H1 (cell line): ENCODE measurements around the gene CIZ1. TPM values are rescaled to one million over a fixed set of nuclear protein-coding genes. Genes with fewer than 3 reads are reported as not detected.
"Not testable (repeated sequence)": the region's sequence is repeated elsewhere in the genome, so short reads cannot be mapped to it uniquely, and the experiment has no call there.

Source experiments
- CTCF ChIA-PET: fragments of 300-600 bp; sonication (Branson Sonifier 250); formaldehyde crosslinking; loops from one replicate; lab custom pipeline; 2021; ENCODE audit not compliant: partially characterized antibody; lab: Charles Lee
- POLR2A ChIA-PET: fragments of 300-600 bp; sonication (Branson Sonifier 250); formaldehyde crosslinking; loops from one replicate; lab custom pipeline; 2021; ENCODE audit warnings: inconsistent platforms; ENCODE audit not compliant: partially characterized antibody; lab: Charles Lee
- DNase-seq, 2 experiments: peaks; one replicate each; pipeline versions ENCODE4 v3.0.0 to v3.0.0-alpha.2; 2010 to 2022; ENCODE audit warnings: low spot score in 2 of 2, low read depth in 1 of 2, mixed read lengths in 1 of 2
- FAIRE-seq: peaks from 2 replicates; lab custom pipeline; 2011; peaks lifted over from hg19 to GRCh38; lab: Jason Lieb, UNC
- H2AFZ ChIP-seq: 2 replicates; pipeline ENCODE4 v1.8.1; 2012; ENCODE audit warnings: low read length, inconsistent platforms
- H2AK5ac ChIP-seq: 2 replicates; pipeline ENCODE4 v1.6.1; 2013; ENCODE audit warnings: low read depth, low read length
- H2BK120ac ChIP-seq: replicated peaks from 2 replicates; pipeline ENCODE3; 2013; ENCODE audit warnings: low read depth, low read length, inconsistent platforms
- H2BK12ac ChIP-seq: 2 replicates; pipeline ENCODE4 v1.6.1; 2013; ENCODE audit warnings: low read depth, low read length
- H2BK15ac ChIP-seq: 2 replicates; pipeline ENCODE4 v1.6.1; 2013; ENCODE audit warnings: low read length
- H2BK20ac ChIP-seq: 2 replicates; pipeline ENCODE4 v1.6.1; 2013; ENCODE audit warnings: low read length
- H2BK5ac ChIP-seq: 2 replicates; pipeline ENCODE4 v1.6.1; 2013; ENCODE audit warnings: low read depth, low read length
- H3K14ac ChIP-seq: 2 replicates; pipeline ENCODE4 v1.6.1; 2013; ENCODE audit warnings: inconsistent platforms; ENCODE audit not compliant: insufficient read length
- H3K18ac ChIP-seq: 2 replicates; pipeline ENCODE4 v1.6.1; 2013; ENCODE audit warnings: low read length; ENCODE audit errors: extremely low read depth
- H3K23ac ChIP-seq: 2 replicates; pipeline ENCODE4 v1.6.1; 2013; ENCODE audit warnings: inconsistent platforms; ENCODE audit not compliant: insufficient read length
- H3K23me2 ChIP-seq: 2 replicates; pipeline ENCODE4 v1.6.1; 2013; ENCODE audit warnings: low read depth, low read length
- H3K27ac ChIP-seq: 2 replicates; pipeline ENCODE4 v1.6.1; 2011; ENCODE audit warnings: low read depth, low read length, inconsistent platforms
- H3K27me3 ChIP-seq, 4 experiments: replicated peaks in 1 of 4; 1 replicate in 1 of 4; 2 replicates in 3 of 4; pipeline versions ENCODE4 v1.6.1 to v1.8.1; 2011 to 2013; ENCODE audit warnings: low read length in 3 of 4, mild to moderate bottlenecking in 3 of 4, inconsistent platforms in 2 of 4, mixed read lengths in 2 of 4, moderate library complexity in 1 of 4; ENCODE audit not compliant: control insufficient read depth in 3 of 4, insufficient read depth in 3 of 4; ENCODE audit errors: extremely low read depth in 1 of 4
- H3K36me3 ChIP-seq, 4 experiments: 2 replicates each; pipeline versions ENCODE4 v1.6.1 to v1.8.1; 2011 to 2013; ENCODE audit warnings: mild to moderate bottlenecking in 4 of 4, low read length in 3 of 4, moderate library complexity in 2 of 4, control low read depth in 1 of 4, inconsistent platforms in 1 of 4; ENCODE audit not compliant: insufficient read depth in 4 of 4, control insufficient read depth in 2 of 4
- H3K4ac ChIP-seq: replicated peaks from 2 replicates; pipeline ENCODE3; 2013; ENCODE audit warnings: low read length, low read depth, mixed read lengths, inconsistent platforms; ENCODE audit not compliant: insufficient read length
- H3K4me1 ChIP-seq, 4 experiments: replicated peaks in 1 of 4; 1 replicate in 1 of 4; 2 replicates in 3 of 4; pipeline versions ENCODE4 v1.6.1 to v1.8.1; 2011 to 2013; ENCODE audit warnings: low read length in 3 of 4, inconsistent platforms in 2 of 4, mixed read lengths in 1 of 4; ENCODE audit not compliant: insufficient read depth in 4 of 4, control insufficient read depth in 3 of 4
- H3K4me2 ChIP-seq, 2 experiments: 2 replicates each; pipeline versions ENCODE4 v1.6.1 to v1.8.1; 2011 to 2013; ENCODE audit warnings: low read depth in 2 of 2, low read length in 2 of 2, control low read depth in 1 of 2, inconsistent platforms in 1 of 2, mild to moderate bottlenecking in 1 of 2; ENCODE audit not compliant: insufficient read depth in 1 of 2
- H3K4me3 ChIP-seq, 4 experiments: fragments of 200-600, 300-600 bp in 1 of 4; sonication (generic), shearing (Covaris generic), sonication (Bioruptor Twin) in 1 of 4; 2 replicates each; pipeline versions ENCODE4 v1.5.1 to v1.8.1; 2011 to 2016; ENCODE audit warnings: low read length in 4 of 4, low read depth in 3 of 4, control low read depth in 2 of 4, inconsistent platforms in 2 of 4, mild to moderate bottlenecking in 2 of 4, mixed read lengths in 1 of 4, moderate library complexity in 1 of 4; ENCODE audit not compliant: insufficient read depth in 2 of 4; ENCODE audit errors: extremely low read depth in 1 of 4
- H3K56ac ChIP-seq: replicated peaks from 2 replicates; pipeline ENCODE3; 2013; ENCODE audit warnings: low read depth, mild to moderate bottlenecking, mixed read lengths, low read length, inconsistent platforms; ENCODE audit not compliant: insufficient read length
- H3K79me1 ChIP-seq: 2 replicates; pipeline ENCODE4 v1.6.1; 2013; ENCODE audit warnings: low read depth, low read length, control low read depth
- H3K79me2 ChIP-seq, 2 experiments: 2 replicates each; pipeline versions ENCODE4 v1.6.1 to v1.8.1; 2012 to 2013; ENCODE audit warnings: low read length in 2 of 2, mild to moderate bottlenecking in 2 of 2, inconsistent platforms in 1 of 2; ENCODE audit not compliant: insufficient read depth in 2 of 2, control insufficient read depth in 1 of 2
- H3K9ac ChIP-seq, 4 experiments: replicated peaks in 1 of 4; 1 replicate in 1 of 4; 2 replicates in 3 of 4; pipeline versions ENCODE4 v1.6.1 to v1.8.1; 2011 to 2013; ENCODE audit warnings: low read depth in 3 of 4, low read length in 3 of 4, control low read depth in 2 of 4, mild to moderate bottlenecking in 2 of 4, moderate library complexity in 2 of 4, inconsistent platforms in 1 of 4; ENCODE audit errors: extremely low read depth in 1 of 4
- H3K9me3 ChIP-seq, 2 experiments: 2 replicates each; pipeline versions ENCODE4 v1.6.1 to v1.8.1; 2012 to 2013; ENCODE audit warnings: mild to moderate bottlenecking in 2 of 2, moderate library complexity in 2 of 2, control low read depth in 1 of 2, inconsistent platforms in 1 of 2, low read depth in 1 of 2, low read length in 1 of 2, mixed read lengths in 1 of 2; ENCODE audit not compliant: insufficient read depth in 2 of 2
- H4K20me1 ChIP-seq, 2 experiments: replicated peaks in 1 of 2; 2 replicates each; pipeline versions ENCODE3 to v1.8.1; 2011 to 2013; ENCODE audit warnings: inconsistent platforms in 2 of 2, low read length in 2 of 2, mild to moderate bottlenecking in 1 of 2; ENCODE audit not compliant: insufficient read depth in 2 of 2, control insufficient read depth in 1 of 2
- H4K5ac ChIP-seq: 2 replicates; pipeline ENCODE4 v1.6.1; 2013; ENCODE audit warnings: low read length, low read depth, mixed read lengths, inconsistent platforms; ENCODE audit not compliant: insufficient read length
- H4K8ac ChIP-seq: 2 replicates; pipeline ENCODE4 v1.8.0; 2013; ENCODE audit warnings: mild to moderate bottlenecking, moderate library complexity, low read length, inconsistent platforms; ENCODE audit not compliant: insufficient read depth; ENCODE audit errors: extremely low read depth
- H4K91ac ChIP-seq: replicated peaks from 2 replicates; pipeline ENCODE3; 2013; ENCODE audit warnings: low read length, mixed read lengths, inconsistent platforms; ENCODE audit not compliant: insufficient read length
- WGBS, 2 experiments: shearing (Covaris generic) in 1 of 2; methylation state at CpG; one replicate each; pipeline versions ENCODE4 v1.1.6 to v1.1.7; 2013 to 2015; ENCODE audit warnings: low lambda C conversion rate in 2 of 2, mixed read lengths in 2 of 2, inconsistent platforms in 1 of 2, low coverage in 1 of 2, missing lambda C conversion rate in 1 of 2; ENCODE audit not compliant: insufficient replicate concordance in 2 of 2, insufficient coverage in 1 of 2, insufficient read length in 1 of 2; ENCODE audit errors: extremely low coverage in 1 of 2, missing lambda C conversion rate in 1 of 2; 5-methylcytosine and 5-hydroxymethylcytosine counted together
- polyA plus RNA-seq, 7 experiments: library from polyadenylated mRNA; depleted of rRNA in 3 of 7; stranded (reverse) in 5 of 7; unstranded in 2 of 7; fragments of >200 nt in 5 of 7; fragments of 200-250 nt in 2 of 7; gene quantifications; 1 replicate in 5 of 7; 2 replicates in 1 of 7; 4 replicates in 1 of 7; pipeline versions ENCODE4 v1.2.1 to v1.2.3, GENCODE V29; 2011 to 2013; ENCODE audit warnings: missing spikeins in 2 of 7, mixed read lengths in 2 of 7
- total RNA-seq: library from RNA; stranded (reverse); fragmentation: NEBNext Ultra II Directional; extraction: Animal tissue kit (Norgen Biotek cat#: 25700); gene quantifications from 2 replicates; pipeline ENCODE4 v1.2.1, GENCODE V29; 2021
- TF ChIP-seq, protein P1 (sequence below), 3 experiments: IDR thresholded peaks; 1 replicate in 2 of 3; 2 replicates in 1 of 3; pipeline versions ENCODE4 v1.5.1 to v1.6.1; 2011; ENCODE audit warnings: low read length in 3 of 3, mild to moderate bottlenecking in 3 of 3, inconsistent platforms in 2 of 3, low read depth in 1 of 3, moderate library complexity in 1 of 3; ENCODE audit not compliant: insufficient read depth in 1 of 3; ENCODE audit errors: control extremely low read depth in 1 of 3

Gene CIZ1
- total and polyA plus RNA-seq, 2 of the 8 experiments (the other 6 are each of a cell fraction or from before 2014, with no cell fraction given), result 66.0 to 107 TPM

DNA sequence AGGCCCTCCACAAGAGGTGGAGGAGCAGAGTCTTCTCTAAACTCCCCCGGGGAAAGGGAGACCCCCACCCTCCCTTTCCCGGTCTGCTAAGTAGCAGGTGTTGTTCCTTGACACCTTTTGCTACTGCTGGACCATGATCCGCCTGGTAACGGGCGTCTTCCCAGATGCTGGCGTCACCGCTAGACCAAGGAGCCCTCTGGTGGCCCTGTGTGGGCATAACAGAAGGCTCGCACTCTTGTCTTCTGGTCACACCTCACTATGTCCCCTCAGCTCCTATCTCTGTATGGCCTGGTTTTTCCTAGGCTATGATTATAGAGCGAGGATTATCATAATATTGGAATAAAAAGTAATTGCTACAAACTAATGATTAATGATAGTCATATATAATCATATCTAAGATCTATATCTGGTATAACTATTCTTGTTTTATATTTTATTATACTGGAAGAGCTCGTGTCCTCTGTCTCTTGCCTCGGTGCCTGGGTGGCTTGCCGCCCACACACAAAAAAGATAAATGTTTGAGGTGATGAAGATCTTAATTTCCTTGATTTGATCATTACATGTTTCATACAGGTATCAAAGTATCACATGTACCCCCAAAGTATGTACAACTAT lies 61.3 kb downstream of the CIZ1 start:
- peak in 1 of 2 experiments; percentile 82 for DNase-seq
- not testable (repeated sequence) for H2AK5ac ChIP-seq, H3K56ac ChIP-seq

More for the DNA sequence above, 61.3 kb downstream of the CIZ1 start:
- H2BK120ac ChIP-seq, result not testable (repeated sequence)
- TF ChIP-seq, protein P1, sequence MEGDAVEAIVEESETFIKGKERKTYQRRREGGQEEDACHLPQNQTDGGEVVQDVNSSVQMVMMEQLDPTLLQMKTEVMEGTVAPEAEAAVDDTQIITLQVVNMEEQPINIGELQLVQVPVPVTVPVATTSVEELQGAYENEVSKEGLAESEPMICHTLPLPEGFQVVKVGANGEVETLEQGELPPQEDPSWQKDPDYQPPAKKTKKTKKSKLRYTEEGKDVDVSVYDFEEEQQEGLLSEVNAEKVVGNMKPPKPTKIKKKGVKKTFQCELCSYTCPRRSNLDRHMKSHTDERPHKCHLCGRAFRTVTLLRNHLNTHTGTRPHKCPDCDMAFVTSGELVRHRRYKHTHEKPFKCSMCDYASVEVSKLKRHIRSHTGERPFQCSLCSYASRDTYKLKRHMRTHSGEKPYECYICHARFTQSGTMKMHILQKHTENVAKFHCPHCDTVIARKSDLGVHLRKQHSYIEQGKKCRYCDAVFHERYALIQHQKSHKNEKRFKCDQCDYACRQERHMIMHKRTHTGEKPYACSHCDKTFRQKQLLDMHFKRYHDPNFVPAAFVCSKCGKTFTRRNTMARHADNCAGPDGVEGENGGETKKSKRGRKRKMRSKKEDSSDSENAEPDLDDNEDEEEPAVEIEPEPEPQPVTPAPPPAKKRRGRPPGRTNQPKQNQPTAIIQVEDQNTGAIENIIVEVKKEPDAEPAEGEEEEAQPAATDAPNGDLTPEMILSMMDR (IDR thresholded peaks at IDR 0.05; ENCODE audit: control extremely low read depth in 1 of 3, insufficient read depth in 1 of 3, low read depth in 1 of 3, low read length in 3 of 3), result peak in 1 of 3 experiments; percentile 4; a peak in 1 of 4 replicates
- TF ChIP-seq, all 59 proteins: peak for 1; not testable (repeated sequence) for 58
- H2BK5ac ChIP-seq, H4K5ac ChIP-seq, H3K9me3 ChIP-seq, H2BK15ac ChIP-seq, H3K4me2 ChIP-seq, H3K4me3 ChIP-seq, H3K27ac ChIP-seq, H4K8ac ChIP-seq, H2BK20ac ChIP-seq, H3K18ac ChIP-seq, H3K27me3 ChIP-seq, H2BK12ac ChIP-seq, H3K4me1 ChIP-seq, H3K14ac ChIP-seq, H3K4ac ChIP-seq, H3K23me2 ChIP-seq, H3K36me3 ChIP-seq, H2AFZ ChIP-seq, FAIRE-seq, H3K23ac ChIP-seq, H3K79me1 ChIP-seq, H3K9ac ChIP-seq, H4K20me1 ChIP-seq, H4K91ac ChIP-seq: not testable (repeated sequence)
- H3K79me2 ChIP-seq, result peaks cover 0 to 15% of the 10 kb centered on the region in 2 experiments; a peak in 1 of 4 replicates
- CTCF ChIA-PET, result interaction anchor here (0.8 to 9.9 kb wide), 6 partner anchors 10 to 187 kb away, joined by 3 to 74 read pairs (median 11); partner anchors contain the start of gene LCN2
- POLR2A ChIA-PET, result interaction anchor here (3.2 to 4.2 kb wide), 2 partner anchors 12 to 31 kb away, joined by 13 to 21 read pairs; partner anchors contain the start of gene BBLN
- WGBS, 2 experiments, result 36% methylated on average over 10 of the region's 12 CpGs; no CpG with 5 or more reads in 1 of the 2 experiments
